ENCODE results near the gene SAPCD2. TPM values are rescaled to one million over a fixed set of nuclear protein-coding genes. Genes with fewer than 3 reads are reported as not detected.

Gene SAPCD2
- polyA plus RNA-seq, 3 donors, result 0.03 to 3.1 (median 1.7) TPM

GRCh38 chr9:137027369-137028262 lies 42.7 kb downstream of the SAPCD2 start, which contains the start of gene ABCA2:
Gene ABCA2 (minus strand): TSS chr9:137028237. CDS start chr9:137028140, 97 bp downstream.
- Mint-ChIP-seq H3K36me3 (peaks cover 0 to 4% of the 10 kb centered on the region in 2 donors), H3K27ac (peak within 1 kb of the TSS in 5 of 7 donors; percentile 30 to 94 (median 87)), H3K9me3 (no peaks in the 10 kb centered on the region), H3K4me3 (peak within 1 kb of the TSS; percentile 73 to 92), H3K4me1 (peaks cover 38% of the 10 kb centered on the region), H3K27me3 (ENCODE audit: low read depth in 3 of 3) (peaks cover 4 to 7% (median 6%) of the 10 kb centered on the region in 3 donors)
- peak within 1 kb of the TSS; percentile 41 to 88 (median 68) for H3K4me3 ChIP-seq (replicated peaks in 1 of 3; ENCODE audit: low read depth in 2 of 3, low read length in 3 of 3)
- H3K27me3 ChIP-seq (ENCODE audit: control insufficient read depth in 2 of 2, insufficient read depth in 2 of 2, low read length in 2 of 2), result no peaks in the 10 kb centered on the region
- peak within 1 kb of the TSS; percentile 83 to 92 for H3K27ac ChIP-seq (ENCODE audit: low read depth in 1 of 2, low read length in 2 of 2)
- no peak for TF ChIP-seq CTCF (IDR thresholded peaks at IDR 0.05)
- WGBS (ENCODE audit: insufficient coverage), result 4% methylated on average over 95 of the region's 95 CpGs
- H2AFZ ChIP-seq (ENCODE audit: insufficient read depth, low read depth, low read length, poor library complexity, severe bottlenecking), result peak within 1 kb of the TSS; percentile 73
- peak in 1 of 3 donors; percentile 42 for DNase-seq
- no peaks in the 10 kb centered on the region for H3K36me3 ChIP-seq (replicated peaks in 1 of 2; ENCODE audit: control insufficient read depth in 1 of 2, insufficient read depth in 2 of 2, low read length in 2 of 2)
- H3K4me2 ChIP-seq (replicated peaks; ENCODE audit: extremely low read depth, low read length, poor library complexity, severe bottlenecking), result peak within 1 kb of the TSS; percentile 98
- no peaks in the 10 kb centered on the region for H3K9me3 ChIP-seq (replicated peaks in 1 of 2; ENCODE audit: control insufficient read depth in 1 of 2, insufficient read depth in 1 of 2, low read length in 2 of 2)
- H3K79me2 ChIP-seq (ENCODE audit: insufficient read depth, low read length), result peaks cover 42% of the 10 kb centered on the region
- intact Hi-C loops (cut with micrococcal nuclease), result no loop called here
- H3K9ac ChIP-seq (ENCODE audit: insufficient read depth, low read length, poor library complexity, severe bottlenecking), result peak within 1 kb of the TSS; percentile 77
- peaks cover 48 to 58% of the 10 kb centered on the region in 2 donors for H3K4me1 ChIP-seq (ENCODE audit: control insufficient read depth in 1 of 2, insufficient read depth in 2 of 2, low read length in 2 of 2)
- peaks cover 12% of the 10 kb centered on the region for H4K20me1 ChIP-seq (ENCODE audit: insufficient read depth, low read length)

- no peak overlapping the region for H3K4me2 ChIP-seq (replicated peaks; ENCODE audit: extremely low read depth, low read length, poor library complexity, severe bottlenecking)
- intact Hi-C loops (cut with micrococcal nuclease), result no loop called here
These were observed 43.5 kb downstream of the SAPCD2 start for GRCh38 chr9:137026828-137027227.

More at GRCh38 chr9:137026828-137027227, 43.5 kb downstream of the SAPCD2 start:
- H3K27me3 Mint-ChIP-seq (ENCODE audit: low read depth in 3 of 3), result peaks cover 4 to 7% (median 6%) of the 10 kb centered on the region in 3 donors
- peaks cover 44 to 56% of the 10 kb centered on the region in 2 donors for H3K4me1 ChIP-seq (ENCODE audit: control insufficient read depth in 1 of 2, insufficient read depth in 2 of 2, low read length in 2 of 2)
- H4K20me1 ChIP-seq (ENCODE audit: insufficient read depth, low read length), result peaks cover 10% of the 10 kb centered on the region
- H3K27me3 ChIP-seq (ENCODE audit: control insufficient read depth in 2 of 2, insufficient read depth in 2 of 2, low read length in 2 of 2), result no peaks in the 10 kb centered on the region
- no peaks in the 10 kb centered on the region for H3K36me3 ChIP-seq (replicated peaks in 1 of 2; ENCODE audit: control insufficient read depth in 1 of 2, insufficient read depth in 2 of 2, low read length in 2 of 2)
- no peak overlapping the region for H3K9ac ChIP-seq (ENCODE audit: insufficient read depth, low read length, poor library complexity, severe bottlenecking)
- TF ChIP-seq CTCF (IDR thresholded peaks at IDR 0.05), result no peak
- WGBS (ENCODE audit: insufficient coverage), result 60% methylated on average over 4 of the region's 4 CpGs
- H3K4me3 Mint-ChIP-seq, result peak overlapping the region in 1 of 2 donors; percentile 69
- H3K27ac Mint-ChIP-seq, result no peak overlapping the region
- H3K9me3 ChIP-seq (replicated peaks in 1 of 2; ENCODE audit: control insufficient read depth in 1 of 2, insufficient read depth in 1 of 2, low read length in 2 of 2), result no peaks in the 10 kb centered on the region
- H3K36me3 Mint-ChIP-seq, result peaks cover 0 to 4% of the 10 kb centered on the region in 2 donors
- H3K79me2 ChIP-seq (ENCODE audit: insufficient read depth, low read length), result peaks cover 34% of the 10 kb centered on the region
- H3K27ac ChIP-seq (ENCODE audit: low read depth in 1 of 2, low read length in 2 of 2), result no peak overlapping the region
- H3K9me3 Mint-ChIP-seq, result peaks cover 0 to 4% (median 0%) of the 10 kb centered on the region in 7 donors
- no peak for DNase-seq
- H3K4me3 ChIP-seq (replicated peaks in 1 of 3; ENCODE audit: low read depth in 2 of 3, low read length in 3 of 3), result no peak overlapping the region
- H3K4me1 Mint-ChIP-seq, result peaks cover 35% of the 10 kb centered on the region
- no peak overlapping the region for H2AFZ ChIP-seq (ENCODE audit: insufficient read depth, low read depth, low read length, poor library complexity, severe bottlenecking)

Data from CD14-positive monocyte (primary cell).